Fibroblast of upper back skin (primary cell): ENCODE measurements around the gene CD40.

Experiments used
- DNase-seq: peaks from one replicate; pipeline ENCODE4 v3.0.0-alpha.2; 2013

The CD40 gene

GRCh38 chr20:46175127-46175494 lies 57.0 kb downstream of the CD40 start:
- no peak for DNase-seq

- DNase-seq, result no peak
Measured at GRCh38 chr20:46176739-46177378, 58.7 kb downstream of the CD40 start.

- DNase-seq, result no peak
Measured at GRCh38 chr20:46177768-46178167, 59.7 kb downstream of the CD40 start.

- no peak for DNase-seq
Measured at GRCh38 chr20:46178891-46179290, 60.8 kb downstream of the CD40 start.
